Measurements from ENCODE around the gene MROH2A.

The MROH2A gene

GRCh38 chr2:233817995-233818638 lies 40.0 kb downstream of the MROH2A start:
- Histone ChIP-seq H3K27me3 (ENCODE audit: control insufficient read depth in 1 of 2, insufficient read depth in 2 of 2, low read length in 2 of 2) (peaks cover 2 to 3% of the 10 kb centered on the region in 2 donors), H3K9me3 (ENCODE audit: control insufficient read depth in 1 of 2, low read length in 2 of 2) (no peaks in the 10 kb centered on the region), H3K36me3 (ENCODE audit: control insufficient read depth in 1 of 2, insufficient read depth in 2 of 2, low read length in 2 of 2) (no peaks in the 10 kb centered on the region), H3K4me3 (ENCODE audit: low read depth in 1 of 2, low read length in 2 of 2) (no peak overlapping the region), H3K27ac (ENCODE audit: low read depth, low read length) (no peak overlapping the region), H3K9ac (ENCODE audit: low read depth in 1 of 2, low read length in 2 of 2) (no peak overlapping the region), H3K4me1 (ENCODE audit: control insufficient read depth in 1 of 2, insufficient read depth in 2 of 2, low read length in 2 of 2) (peaks cover 9 to 24% of the 10 kb centered on the region in 2 donors)

GRCh38 chr2:233818639-233819621 lies 40.8 kb downstream of the MROH2A start:
- Histone ChIP-seq H3K27me3 (ENCODE audit: control insufficient read depth in 1 of 2, insufficient read depth in 2 of 2, low read length in 2 of 2) (peaks cover 0 to 3% of the 10 kb centered on the region in 2 donors), H3K27ac (ENCODE audit: low read depth, low read length) (no peak overlapping the region), H3K4me1 (ENCODE audit: control insufficient read depth in 1 of 2, insufficient read depth in 2 of 2, low read length in 2 of 2) (peaks cover 9 to 29% of the 10 kb centered on the region in 2 donors), H3K4me3 (ENCODE audit: low read depth in 1 of 2, low read length in 2 of 2) (no peak overlapping the region), H3K9me3 (ENCODE audit: control insufficient read depth in 1 of 2, low read length in 2 of 2) (no peaks in the 10 kb centered on the region), H3K9ac (ENCODE audit: low read depth in 1 of 2, low read length in 2 of 2) (no peak overlapping the region), H3K36me3 (ENCODE audit: control insufficient read depth in 1 of 2, insufficient read depth in 2 of 2, low read length in 2 of 2) (no peaks in the 10 kb centered on the region)

- Histone ChIP-seq H3K4me1 (ENCODE audit: control insufficient read depth in 1 of 2, insufficient read depth in 2 of 2, low read length in 2 of 2) (peaks cover 9 to 29% of the 10 kb centered on the region in 2 donors), H3K36me3 (ENCODE audit: control insufficient read depth in 1 of 2, insufficient read depth in 2 of 2, low read length in 2 of 2) (no peaks in the 10 kb centered on the region), H3K9me3 (ENCODE audit: control insufficient read depth in 1 of 2, low read length in 2 of 2) (no peaks in the 10 kb centered on the region), H3K4me3 (ENCODE audit: low read depth in 1 of 2, low read length in 2 of 2) (no peak overlapping the region), H3K27ac (ENCODE audit: low read depth, low read length) (no peak overlapping the region), H3K27me3 (ENCODE audit: control insufficient read depth in 1 of 2, insufficient read depth in 2 of 2, low read length in 2 of 2) (peaks cover 0 to 3% of the 10 kb centered on the region in 2 donors), H3K9ac (ENCODE audit: low read depth in 1 of 2, low read length in 2 of 2) (no peak overlapping the region)
These were observed 42.0 kb downstream of the MROH2A start for GRCh38 chr2:233819884-233820773.

- H3K4me3 ChIP-seq (ENCODE audit: low read depth in 1 of 2, low read length in 2 of 2), result no peak overlapping the region
These were observed 42.6 kb downstream of the MROH2A start for GRCh38 chr2:233820774-233821105.

GRCh38 chr2:233821196-233821595 lies 43.1 kb downstream of the MROH2A start:
- Histone ChIP-seq H3K27ac (ENCODE audit: low read depth, low read length) (no peak overlapping the region), H3K9ac (ENCODE audit: low read depth in 1 of 2, low read length in 2 of 2) (no peak overlapping the region), H3K4me3 (ENCODE audit: low read depth in 1 of 2, low read length in 2 of 2) (no peak overlapping the region), H3K36me3 (ENCODE audit: control insufficient read depth in 1 of 2, insufficient read depth in 2 of 2, low read length in 2 of 2) (no peaks in the 10 kb centered on the region), H3K9me3 (ENCODE audit: control insufficient read depth in 1 of 2, low read length in 2 of 2) (no peaks in the 10 kb centered on the region), H3K27me3 (ENCODE audit: control insufficient read depth in 1 of 2, insufficient read depth in 2 of 2, low read length in 2 of 2) (peaks cover 0 to 3% of the 10 kb centered on the region in 2 donors), H3K4me1 (ENCODE audit: control insufficient read depth in 1 of 2, insufficient read depth in 2 of 2, low read length in 2 of 2) (peaks cover 9 to 29% of the 10 kb centered on the region in 2 donors)

More at GRCh38 chr2:233820774-233821105, 42.6 kb downstream of the MROH2A start:
- no peaks in the 10 kb centered on the region for H3K36me3 ChIP-seq (ENCODE audit: control insufficient read depth in 1 of 2, insufficient read depth in 2 of 2, low read length in 2 of 2)
- no peaks in the 10 kb centered on the region for H3K9me3 ChIP-seq (ENCODE audit: control insufficient read depth in 1 of 2, low read length in 2 of 2)
- no peak overlapping the region for H3K9ac ChIP-seq (ENCODE audit: low read depth in 1 of 2, low read length in 2 of 2)
- peaks cover 9 to 29% of the 10 kb centered on the region in 2 donors for H3K4me1 ChIP-seq (ENCODE audit: control insufficient read depth in 1 of 2, insufficient read depth in 2 of 2, low read length in 2 of 2)
- peaks cover 0 to 3% of the 10 kb centered on the region in 2 donors for H3K27me3 ChIP-seq (ENCODE audit: control insufficient read depth in 1 of 2, insufficient read depth in 2 of 2, low read length in 2 of 2)
- no peak overlapping the region for H3K27ac ChIP-seq (ENCODE audit: low read depth, low read length)

GRCh38 chr2:233821709-233822100 lies 43.6 kb downstream of the MROH2A start:
- H3K4me3 ChIP-seq (ENCODE audit: low read depth in 1 of 2, low read length in 2 of 2), result no peak overlapping the region
- H3K27me3 ChIP-seq (ENCODE audit: control insufficient read depth in 1 of 2, insufficient read depth in 2 of 2, low read length in 2 of 2), result peaks cover 0 to 3% of the 10 kb centered on the region in 2 donors
- H3K36me3 ChIP-seq (ENCODE audit: control insufficient read depth in 1 of 2, insufficient read depth in 2 of 2, low read length in 2 of 2), result no peaks in the 10 kb centered on the region
- H3K27ac ChIP-seq (ENCODE audit: low read depth, low read length), result no peak overlapping the region
- H3K9me3 ChIP-seq (ENCODE audit: control insufficient read depth in 1 of 2, low read length in 2 of 2), result no peaks in the 10 kb centered on the region
- H3K9ac ChIP-seq (ENCODE audit: low read depth in 1 of 2, low read length in 2 of 2), result no peak overlapping the region
- peaks cover 9 to 29% of the 10 kb centered on the region in 2 donors for H3K4me1 ChIP-seq (ENCODE audit: control insufficient read depth in 1 of 2, insufficient read depth in 2 of 2, low read length in 2 of 2)

GRCh38 chr2:233822101-233822771 lies 44.1 kb downstream of the MROH2A start:
- H3K9me3 ChIP-seq (ENCODE audit: control insufficient read depth in 1 of 2, low read length in 2 of 2), result no peaks in the 10 kb centered on the region
- H3K4me3 ChIP-seq (ENCODE audit: low read depth in 1 of 2, low read length in 2 of 2), result no peak overlapping the region
- H3K36me3 ChIP-seq (ENCODE audit: control insufficient read depth in 1 of 2, insufficient read depth in 2 of 2, low read length in 2 of 2), result no peaks in the 10 kb centered on the region
- no peak overlapping the region for H3K27ac ChIP-seq (ENCODE audit: low read depth, low read length)
- peaks cover 0 to 3% of the 10 kb centered on the region in 2 donors for H3K27me3 ChIP-seq (ENCODE audit: control insufficient read depth in 1 of 2, insufficient read depth in 2 of 2, low read length in 2 of 2)
- H3K4me1 ChIP-seq (ENCODE audit: control insufficient read depth in 1 of 2, insufficient read depth in 2 of 2, low read length in 2 of 2), result peaks cover 9 to 29% of the 10 kb centered on the region in 2 donors
- H3K9ac ChIP-seq (ENCODE audit: low read depth in 1 of 2, low read length in 2 of 2), result no peak overlapping the region

GRCh38 chr2:233822781-233823730 lies 44.9 kb downstream of the MROH2A start:
- H3K4me1 ChIP-seq (ENCODE audit: control insufficient read depth in 1 of 2, insufficient read depth in 2 of 2, low read length in 2 of 2), result peaks cover 9 to 26% of the 10 kb centered on the region in 2 donors
- H3K9ac ChIP-seq (ENCODE audit: low read depth in 1 of 2, low read length in 2 of 2), result no peak overlapping the region
- no peaks in the 10 kb centered on the region for H3K9me3 ChIP-seq (ENCODE audit: control insufficient read depth in 1 of 2, low read length in 2 of 2)

More at GRCh38 chr2:233822781-233823730, 44.9 kb downstream of the MROH2A start:
- peaks cover 0 to 3% of the 10 kb centered on the region in 2 donors for H3K27me3 ChIP-seq (ENCODE audit: control insufficient read depth in 1 of 2, insufficient read depth in 2 of 2, low read length in 2 of 2)
- H3K27ac ChIP-seq (ENCODE audit: low read depth, low read length), result no peak overlapping the region
- no peaks in the 10 kb centered on the region for H3K36me3 ChIP-seq (ENCODE audit: control insufficient read depth in 1 of 2, insufficient read depth in 2 of 2, low read length in 2 of 2)
- H3K4me3 ChIP-seq (ENCODE audit: low read depth in 1 of 2, low read length in 2 of 2), result no peak overlapping the region
